GM10847 (cell line): ENCODE results near the gene CSNK1D.

Experiments used
- POLR2A ChIP-seq: IDR thresholded peaks from 2 replicates; pipeline ENCODE4 v1.6.1; 2011; ENCODE audit not compliant: insufficient read length; ENCODE audit errors: extremely low read depth

CSNK1D gene

GRCh38 chr17:82200743-82201497, 72.6 kb downstream of the CSNK1D start:
- no peak for TF ChIP-seq POLR2A

- TF ChIP-seq POLR2A = no peak
Measured at GRCh38 chr17:82200135-82200534, 73.4 kb downstream of the CSNK1D start.

- no peak for TF ChIP-seq POLR2A
Measured at GRCh38 chr17:82199496-82199895, 74.0 kb downstream of the CSNK1D start.

GRCh38 chr17:82198092-82198491, 75.4 kb downstream of the CSNK1D start:
- no peak for TF ChIP-seq POLR2A

GRCh38 chr17:82195675-82196672, 77.5 kb downstream of the CSNK1D start:
- no peak for TF ChIP-seq POLR2A

- TF ChIP-seq POLR2A = no peak
Measured at GRCh38 chr17:82194765-82195164, 78.7 kb downstream of the CSNK1D start.

GRCh38 chr17:82193520-82194220, 79.8 kb downstream of the CSNK1D start:
- no peak for TF ChIP-seq POLR2A
